Heart left ventricle (tissue), 13 donors: ENCODE results near the gene SYNE4.
"Not testable (repeated sequence)": the region's sequence is repeated elsewhere in the genome, so short reads cannot be mapped to it uniquely, and the experiment has no call there.

Experiments used
- CTCF ChIP-seq, 12 donors: fragments of 200-600 bp; sonication (generic) in 4 of 12; IDR thresholded peaks; one replicate each; pipeline versions ENCODE4 v1.5.0 to v1.8.0; 2018 to 2022; ENCODE audit warnings: antibody characterized with exemption in 12 of 12, mild to moderate bottlenecking in 5 of 12
- POLR2A ChIP-seq, 2 donors: fragments of 450-650 bp; IDR thresholded peaks; one replicate each; pipeline ENCODE4 v1.6.1; 2017; ENCODE audit warnings: antibody characterized with exemption in 2 of 2, mild to moderate bottlenecking in 2 of 2, moderate library complexity in 2 of 2
- donor health status: ischemic (EF 13 %, LVEDD 7.1; RV severe dilation, severe dysfunction).
- donor health status: DM: no; HTN: yes; CAD: no.
- donor health status: DM: no; HTN: no; CAD: no.
- donor health status: ischemic (EF 25% LVEDD 6.9; RV normal size, moderate dysfunction).
- donor health status: ischemic (EF 25% LVEDD 5.7; RV mildly dilated, moderate dysfunction).
- donor health status: ischemic (EF 35%, LVEDD 5.7; RV mildly dilated, moderate dysfunction).
- donor health status: nonischemic (EF 11% LVEDD 7.7; RV severe dilation, severe dysfunction).
- donor health status: DM: yes; HTN: yes; CAD: no.
- donor health status: PGD.
- donor health status: ischemic (EF 29% LVEDD 5.4; RV normal size, mild dysfunction).
- donor health status: nonischemic (EF 23%, LVEDD 6.1; RV moderate dilation, normal function).

DNA sequence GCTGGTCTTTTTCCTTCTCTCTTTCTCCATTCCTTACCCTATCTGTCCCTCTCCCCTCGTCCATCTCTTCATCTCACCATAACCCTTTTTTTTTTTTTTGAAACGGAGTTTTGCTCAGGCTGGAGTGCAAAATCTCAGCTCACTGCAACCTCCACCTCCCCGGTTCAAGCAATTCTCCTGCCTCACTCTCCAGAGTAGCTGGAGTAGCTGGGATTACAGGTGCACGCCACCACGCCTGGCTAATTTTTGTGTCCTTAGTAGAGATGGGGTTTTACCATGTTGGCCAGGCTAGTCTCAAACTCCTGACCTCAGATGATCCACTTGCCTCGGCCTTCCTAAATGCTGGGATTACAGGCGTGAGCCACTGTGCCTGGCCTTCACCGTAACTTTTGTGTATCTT lies 51.2 kb downstream of the SYNE4 start:
- TF ChIP-seq POLR2A, CTCF (IDR thresholded peaks at IDR 0.05): not testable (repeated sequence)
